Peyer's patch (tissue), 4 donors: ENCODE data around the gene LAMC3. TPM values are rescaled to one million over a fixed set of nuclear protein-coding genes. Genes with fewer than 3 reads are reported as not detected.

Source experiments
- DNase-seq, 3 donors: peaks; one replicate each; pipeline ENCODE4 v3.0.0-alpha.2; 2017 to 2019
- H3K27ac ChIP-seq, 4 donors: fragments of 200-600 bp; sonication (generic); one replicate each; pipeline ENCODE4 v1.5.1; 2016 to 2019
- H3K27me3 ChIP-seq, 2 donors: fragments of 200-600 bp; sonication (generic); one replicate each; pipeline ENCODE4 v1.5.1; 2019
- H3K36me3 ChIP-seq, 3 donors: fragments of 200-600 bp; sonication (generic); one replicate each; pipeline ENCODE4 v1.5.1; 2016 to 2019
- H3K4me1 ChIP-seq, 4 donors: fragments of 200-600 bp; sonication (generic); one replicate each; pipeline ENCODE4 v1.5.1; 2016 to 2019
- H3K4me3 ChIP-seq, 4 donors: fragments of 200-600 bp; sonication (generic); 1 replicate in 3 of 4; 2 replicates in 1 of 4; pipeline ENCODE4 v1.5.1; 2016 to 2019; ENCODE audit warnings: mild to moderate bottlenecking in 1 of 4
- H3K9me3 ChIP-seq, 4 donors: fragments of 200-600 bp; sonication (generic); one replicate each; pipeline ENCODE4 v1.5.1; 2016 to 2019; ENCODE audit warnings: mild to moderate bottlenecking in 1 of 4
- POLR2A ChIP-seq, 2 donors: fragments of 450-650 bp; IDR thresholded peaks; one replicate each; pipeline ENCODE4 v1.5.1; 2017; ENCODE audit warnings: antibody characterized with exemption in 2 of 2, mild to moderate bottlenecking in 2 of 2, moderate library complexity in 2 of 2
- total RNA-seq, 4 donors: library from RNA; depleted of rRNA; stranded (reverse); fragments of >200 nt; gene quantifications; one replicate each; pipeline ENCODE4 v1.1.0, GENCODE V29; 2016
- TF ChIP-seq, protein P1 (sequence below), 6 experiments: fragments of 450-650 bp in 4 of 6; fragments of 200-600 bp in 2 of 6; sonication (generic) in 1 of 6; IDR thresholded peaks; one replicate each; pipeline ENCODE4 v1.5.1; 2017 to 2019; ENCODE audit warnings: antibody characterized with exemption in 6 of 6, mild to moderate bottlenecking in 3 of 6, moderate library complexity in 1 of 6

The LAMC3 gene
- total RNA-seq, 4 donors from 2014 or later = 1.6 to 4.1 (median 3.9) TPM; not detected in 1

DNA sequence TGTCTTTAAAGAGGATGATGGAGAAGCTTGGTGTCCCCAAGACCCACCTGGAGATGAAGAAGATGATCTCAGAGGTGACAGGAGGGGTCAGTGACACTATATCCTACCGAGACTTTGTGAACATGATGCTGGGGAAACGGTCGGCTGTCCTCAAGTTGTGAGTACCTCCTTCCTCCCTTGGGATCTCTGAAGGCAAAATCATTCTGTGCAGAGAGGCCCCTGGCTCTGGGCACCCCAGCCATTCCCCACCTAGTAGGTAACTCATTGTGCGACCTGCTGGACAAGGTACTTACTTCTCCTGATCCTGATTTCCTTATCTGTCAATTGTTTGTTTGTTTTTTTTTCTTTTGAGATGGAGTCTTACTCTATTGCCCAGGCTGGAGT, 108.8 kb downstream of the LAMC3 start:
- Histone ChIP-seq H3K36me3 (no peaks in the 10 kb centered on the region), H3K27ac (no peak overlapping the region), H3K9me3 (no peaks in the 10 kb centered on the region), H3K4me3 (no peak overlapping the region), H3K4me1 (no peaks in the 10 kb centered on the region), H3K27me3 (no peaks in the 10 kb centered on the region)
- DNase-seq = no peak
- TF ChIP-seq, protein P1, sequence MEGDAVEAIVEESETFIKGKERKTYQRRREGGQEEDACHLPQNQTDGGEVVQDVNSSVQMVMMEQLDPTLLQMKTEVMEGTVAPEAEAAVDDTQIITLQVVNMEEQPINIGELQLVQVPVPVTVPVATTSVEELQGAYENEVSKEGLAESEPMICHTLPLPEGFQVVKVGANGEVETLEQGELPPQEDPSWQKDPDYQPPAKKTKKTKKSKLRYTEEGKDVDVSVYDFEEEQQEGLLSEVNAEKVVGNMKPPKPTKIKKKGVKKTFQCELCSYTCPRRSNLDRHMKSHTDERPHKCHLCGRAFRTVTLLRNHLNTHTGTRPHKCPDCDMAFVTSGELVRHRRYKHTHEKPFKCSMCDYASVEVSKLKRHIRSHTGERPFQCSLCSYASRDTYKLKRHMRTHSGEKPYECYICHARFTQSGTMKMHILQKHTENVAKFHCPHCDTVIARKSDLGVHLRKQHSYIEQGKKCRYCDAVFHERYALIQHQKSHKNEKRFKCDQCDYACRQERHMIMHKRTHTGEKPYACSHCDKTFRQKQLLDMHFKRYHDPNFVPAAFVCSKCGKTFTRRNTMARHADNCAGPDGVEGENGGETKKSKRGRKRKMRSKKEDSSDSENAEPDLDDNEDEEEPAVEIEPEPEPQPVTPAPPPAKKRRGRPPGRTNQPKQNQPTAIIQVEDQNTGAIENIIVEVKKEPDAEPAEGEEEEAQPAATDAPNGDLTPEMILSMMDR (IDR thresholded peaks at IDR 0.05) = no peak
- no peak for TF ChIP-seq POLR2A (IDR thresholded peaks at IDR 0.05)

- Histone ChIP-seq H3K4me3 (no peak overlapping the region), H3K27ac (no peak overlapping the region), H3K27me3 (no peaks in the 10 kb centered on the region), H3K4me1 (peaks cover 0 to 2% (median 0%) of the 10 kb centered on the region in 4 donors), H3K9me3 (no peaks in the 10 kb centered on the region), H3K36me3 (no peaks in the 10 kb centered on the region)
- peak in 1 of 3 donors; percentile 23 for DNase-seq
- TF ChIP-seq POLR2A (IDR thresholded peaks at IDR 0.05) = no peak
- TF ChIP-seq, protein P1 (IDR thresholded peaks at IDR 0.05) = no peak
Observed at GRCh38 chr9:131119600-131119999, 110.6 kb downstream of the LAMC3 start.

DNA sequence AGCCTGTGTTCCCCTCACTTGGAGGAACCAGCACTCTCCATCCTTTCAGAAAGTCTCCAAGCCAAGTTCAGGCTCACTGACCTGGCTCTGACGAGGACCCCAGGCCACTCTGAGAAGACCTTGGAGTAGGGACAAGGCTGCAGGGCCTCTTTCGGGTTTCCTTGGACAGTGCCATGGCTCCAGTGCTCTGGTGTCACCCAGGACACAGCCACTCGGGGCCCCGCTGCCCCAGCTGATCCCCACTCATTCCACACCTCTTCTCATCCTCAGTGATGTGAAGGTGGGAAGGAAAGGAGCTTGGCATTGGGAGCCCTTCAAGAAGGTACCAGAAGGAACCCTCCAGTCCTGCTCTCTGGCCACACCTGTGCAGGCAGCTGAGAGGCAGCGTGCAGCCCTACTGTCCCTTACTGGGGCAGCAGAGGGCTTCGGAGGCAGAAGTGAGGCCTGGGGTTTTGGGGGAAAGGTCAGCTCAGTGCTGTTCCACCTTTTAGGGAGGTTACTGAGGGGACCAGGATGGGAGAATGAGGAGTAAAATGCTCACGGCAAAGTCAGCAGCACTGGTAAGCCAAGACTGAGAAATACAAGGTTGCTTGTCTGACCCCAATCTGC, 111.8 kb downstream of the LAMC3 start:
- Histone ChIP-seq H3K4me3 (no peak overlapping the region), H3K27ac (no peak overlapping the region), H3K27me3 (no peaks in the 10 kb centered on the region), H3K9me3 (no peaks in the 10 kb centered on the region), H3K4me1 (peaks cover 0 to 6% (median 0%) of the 10 kb centered on the region in 4 donors), H3K36me3 (no peaks in the 10 kb centered on the region)
- DNase-seq = peak in 1 of 3 donors; percentile 31
- TF ChIP-seq POLR2A (IDR thresholded peaks at IDR 0.05) = no peak
- TF ChIP-seq, protein P1 (IDR thresholded peaks at IDR 0.05) = no peak

DNA sequence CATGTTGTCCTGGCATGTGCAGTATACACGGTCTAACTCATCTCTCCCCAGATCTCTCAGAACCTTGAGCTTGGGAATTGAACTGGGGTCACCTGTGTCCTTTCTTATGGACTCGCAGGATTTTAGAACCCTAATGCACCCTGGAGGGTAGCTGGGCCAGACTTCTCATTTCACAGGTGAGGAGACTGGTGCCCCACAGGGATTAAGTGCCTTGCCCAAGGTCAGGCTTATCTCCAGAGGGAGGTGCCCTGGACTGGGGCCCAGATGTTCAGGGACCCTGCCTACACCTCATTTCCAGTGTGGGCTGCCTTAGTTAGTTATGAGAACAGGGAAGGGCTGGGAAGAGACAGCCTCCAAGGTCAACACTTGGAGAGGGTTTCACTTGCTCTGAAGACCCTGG, 112.4 kb downstream of the LAMC3 start:
- Histone ChIP-seq H3K36me3 (no peaks in the 10 kb centered on the region), H3K27me3 (no peaks in the 10 kb centered on the region), H3K4me1 (peaks cover 0 to 6% (median 2%) of the 10 kb centered on the region in 4 donors), H3K27ac (no peak overlapping the region), H3K4me3 (no peak overlapping the region), H3K9me3 (no peaks in the 10 kb centered on the region)
- TF ChIP-seq POLR2A (IDR thresholded peaks at IDR 0.05) = no peak
- TF ChIP-seq, protein P1 (IDR thresholded peaks at IDR 0.05) = no peak
- peak in 1 of 3 donors; percentile 24 for DNase-seq

- TF ChIP-seq, protein P1 (IDR thresholded peaks at IDR 0.05) = no peak
- TF ChIP-seq POLR2A (IDR thresholded peaks at IDR 0.05) = no peak
- Histone ChIP-seq H3K27ac (no peak overlapping the region), H3K4me3 (no peak overlapping the region), H3K9me3 (no peaks in the 10 kb centered on the region), H3K4me1 (peaks cover 0 to 11% (median 3%) of the 10 kb centered on the region in 4 donors), H3K36me3 (peaks cover 0 to under 1% (median 0%) of the 10 kb centered on the region in 3 donors), H3K27me3 (no peaks in the 10 kb centered on the region)
- peak in 1 of 3 donors; percentile 2 for DNase-seq
Observed at GRCh38 chr9:131122158-131122557, 113.2 kb downstream of the LAMC3 start.

DNA sequence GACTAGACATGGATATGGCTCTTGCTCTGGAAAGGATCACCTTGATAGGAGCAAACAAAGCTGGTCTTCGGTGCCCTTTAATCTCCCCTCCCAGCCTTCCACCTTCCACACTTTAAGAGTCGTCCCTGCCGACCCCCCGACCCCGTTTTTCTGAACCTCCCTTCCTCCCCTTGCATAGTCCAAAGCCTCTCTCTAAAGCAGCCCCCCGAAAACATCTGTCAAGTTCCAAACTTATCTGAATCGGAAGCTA, 116.0 kb downstream of the LAMC3 start:
- H3K4me3 ChIP-seq = peak overlapping the region; percentile 60 to 86 (median 71)
- peak overlapping the region; percentile 73 to 87 (median 80) for H3K27ac ChIP-seq
- H3K27me3 ChIP-seq = no peaks in the 10 kb centered on the region
- no peak for DNase-seq
- peaks cover 0 to 29% (median 0%) of the 10 kb centered on the region in 3 donors for H3K36me3 ChIP-seq
- H3K9me3 ChIP-seq = no peaks in the 10 kb centered on the region
- peaks cover 0 to 12% (median 3%) of the 10 kb centered on the region in 4 donors for H3K4me1 ChIP-seq
- TF ChIP-seq, protein P1 (IDR thresholded peaks at IDR 0.05) = no peak
- no peak for TF ChIP-seq POLR2A (IDR thresholded peaks at IDR 0.05)
